HepG2 (cell line): Measurements from ENCODE around the gene IL15RA. TPM values are rescaled to one million over a fixed set of nuclear protein-coding genes. Genes with fewer than 3 reads are reported as not detected.

ENCODE experiments used
- ATAC-seq: fragments of 200-7000 bp; cut with Tn5 transposase; 3 replicates; pipeline ENCODE4 v1.9.1; 2020; ENCODE audit warnings: mild to moderate bottlenecking, moderate library complexity
- BruUV-seq: library from RNA; stranded (reverse); fragments of 400-500 nt; replicated peaks from 2 replicates; lab custom pipeline; 2021; lab: Mats Ljungman, UMichigan
- CTCF ChIA-PET: fragments of 300-600 bp; formaldehyde crosslinking; extraction: SDS; loops from one replicate; lab custom pipeline; 2021; ENCODE audit warnings: low total read pairs, inconsistent platforms, low intra/inter-chr PET ratio; lab: Yijun Ruan, JAX
- POLR2A ChIA-PET: fragments of 350-600 bp; sonication (Branson Sonifier 250); formaldehyde crosslinking; loops from one replicate; lab custom pipeline; 2020; ENCODE audit warnings: antibody characterized with exemption, inconsistent platforms; lab: Yijun Ruan, JAX
- DNase-seq: peaks from one replicate; pipeline ENCODE4 v3.0.0-alpha.2; 2015; ENCODE audit warnings: low spot score
- FAIRE-seq: peaks from 3 replicates; lab custom pipeline; 2011; peaks lifted over from hg19 to GRCh38; lab: Jason Lieb, UNC
- H2AFZ ChIP-seq: one replicate; pipeline ENCODE4 v1.6.1; 2011; ENCODE audit warnings: low read length, inconsistent platforms
- H3K27ac ChIP-seq: fragments of 300-600 bp; 3 replicates; pipeline ENCODE4 v1.8.0; 2011; ENCODE audit warnings: mixed run types, mild to moderate bottlenecking, mixed read lengths, low read length, inconsistent platforms; ENCODE audit not compliant: insufficient read depth; ENCODE audit errors: extremely low read length
- H3K27me3 ChIP-seq, 2 experiments: fragments of 200-600 bp in 1 of 2; 2 replicates in 1 of 2; 3 replicates in 1 of 2; pipeline versions ENCODE4 v1.6.0 to v1.8.0; 2011; ENCODE audit warnings: low read length in 2 of 2, mild to moderate bottlenecking in 2 of 2, moderate library complexity in 2 of 2, inconsistent platforms in 1 of 2; ENCODE audit not compliant: insufficient read depth in 2 of 2, control insufficient read depth in 1 of 2
- H3K36me3 ChIP-seq, 2 experiments: fragments of 200-600 bp in 1 of 2; replicated peaks in 1 of 2; 2 replicates in 1 of 2; 3 replicates in 1 of 2; pipeline versions ENCODE4 v1.5.1 to v1.8.0; 2011; ENCODE audit warnings: low read length in 2 of 2, inconsistent platforms in 1 of 2; ENCODE audit not compliant: insufficient read depth in 2 of 2, control insufficient read depth in 1 of 2
- H3K4me1 ChIP-seq: 2 replicates; pipeline ENCODE4 v1.5.1; 2012; ENCODE audit warnings: low read length, inconsistent platforms; ENCODE audit not compliant: insufficient read depth
- H3K4me2 ChIP-seq: 2 replicates; pipeline ENCODE4 v1.6.0; 2011; ENCODE audit warnings: low read depth, low read length, inconsistent platforms
- H3K4me3 ChIP-seq, 3 experiments: fragments of 200-600 bp in 1 of 3; sonication (generic), shearing (Covaris generic) in 1 of 3; replicated peaks in 1 of 3; 2 replicates each; pipeline ENCODE4 v1.5.1; 2011 to 2016; ENCODE audit warnings: low read length in 3 of 3, inconsistent platforms in 2 of 3, low read depth in 2 of 3, mild to moderate bottlenecking in 2 of 3, control low read depth in 1 of 3, mixed read lengths in 1 of 3; ENCODE audit not compliant: insufficient read depth in 1 of 3
- H3K79me2 ChIP-seq: one replicate; pipeline ENCODE4 v1.6.1; 2011; ENCODE audit warnings: low read length, inconsistent platforms; ENCODE audit not compliant: insufficient read depth
- H3K9ac ChIP-seq: 2 replicates; pipeline ENCODE4 v1.6.0; 2011; ENCODE audit warnings: mild to moderate bottlenecking, low read depth, low read length, inconsistent platforms; ENCODE audit not compliant: insufficient read depth
- H3K9me3 ChIP-seq: 2 replicates; pipeline ENCODE4 v1.5.1; 2012; ENCODE audit warnings: mild to moderate bottlenecking, low read length
- H4K20me1 ChIP-seq: 2 replicates; pipeline ENCODE4 v1.6.0; 2011; ENCODE audit warnings: inconsistent platforms, mild to moderate bottlenecking, low read length, moderate library complexity; ENCODE audit not compliant: insufficient read depth
- CBX1 ChIP-seq: IDR thresholded peaks from one replicate; pipeline ENCODE4 v1.6.1; 2016; ENCODE audit warnings: antibody characterized with exemption, low read depth
- FOXK1 ChIP-seq: sonication (generic); formaldehyde crosslinking; IDR thresholded peaks from 2 replicates; pipeline ENCODE4 v1.4.0; 2020; ENCODE audit warnings: low read depth, missing genetic modification reagents, borderline replicate concordance
- GTF2F1 ChIP-seq: fragments of 150-350 bp; IDR thresholded peaks from 2 replicates; pipeline ENCODE4 v1.6.1; 2014; ENCODE audit warnings: low read length
- HMGA1 ChIP-seq: sonication (generic); formaldehyde crosslinking; conservative IDR thresholded peaks from 2 replicates; pipeline ENCODE4 v1.4.0; 2020; ENCODE audit warnings: missing genetic modification reagents
- KDM5B ChIP-seq: sonication (generic); formaldehyde crosslinking; IDR thresholded peaks from 2 replicates; pipeline ENCODE4 v1.4.0; 2020; ENCODE audit warnings: missing genetic modification reagents, mild to moderate bottlenecking, borderline replicate concordance
- KMT2B ChIP-seq: IDR thresholded peaks from 2 replicates; pipeline ENCODE4 v1.6.1; 2016; ENCODE audit warnings: missing genetic modification reagents, missing compliant biosample characterization
- MBD4 ChIP-seq: IDR thresholded peaks from 2 replicates; pipeline ENCODE4 v1.6.1; 2012; ENCODE audit warnings: low read length, inconsistent platforms, borderline replicate concordance
- PHF20 ChIP-seq: sonication (generic); formaldehyde crosslinking; IDR thresholded peaks from 2 replicates; pipeline ENCODE4 v1.5.0; 2020; ENCODE audit warnings: mild to moderate bottlenecking, missing genetic modification reagents
- POGK ChIP-seq: sonication (generic); formaldehyde crosslinking; conservative IDR thresholded peaks from 2 replicates; pipeline ENCODE4 v1.8.0; 2022; ENCODE audit warnings: mild to moderate bottlenecking, moderate library complexity, missing genetic modification reagents
- REL ChIP-seq: sonication (generic); formaldehyde crosslinking; conservative IDR thresholded peaks from 2 replicates; pipeline ENCODE4 v1.8.0; 2022; ENCODE audit warnings: mild to moderate bottlenecking, missing genetic modification reagents, moderate library complexity
- SSRP1 ChIP-seq: IDR thresholded peaks from 2 replicates; pipeline ENCODE4 v1.6.1; 2016; ENCODE audit warnings: control low read depth
- STAT5B ChIP-seq: sonication (generic); formaldehyde crosslinking; IDR thresholded peaks from 2 replicates; pipeline ENCODE4 v1.4.0; 2020; ENCODE audit warnings: missing genetic modification reagents
- SYNCRIP ChIP-seq: fragments of 200-400 bp; formaldehyde crosslinking; IDR thresholded peaks from 2 replicates; pipeline ENCODE4 v1.6.1; 2018; ENCODE audit warnings: mild to moderate bottlenecking, low read depth, low read length; ENCODE audit not compliant: insufficient read depth
- TAF15 ChIP-seq: fragments of 200-400 bp; formaldehyde crosslinking; IDR thresholded peaks from one replicate; pipeline ENCODE4 v1.6.1; 2018; ENCODE audit warnings: mild to moderate bottlenecking, low read depth, low read length; ENCODE audit not compliant: poor library complexity, severe bottlenecking
- ZBTB20 ChIP-seq: sonication (generic); formaldehyde crosslinking; IDR thresholded peaks from 2 replicates; pipeline ENCODE4 v1.8.1; 2023; ENCODE audit warnings: missing genetic modification reagents, low read depth, mild to moderate bottlenecking, borderline replicate concordance
- ZNF12 ChIP-seq: sonication (generic); formaldehyde crosslinking; IDR thresholded peaks from 2 replicates; pipeline ENCODE4 v1.5.0; 2020; ENCODE audit warnings: missing genetic modification reagents
- ZNF780A ChIP-seq: sonication (generic); formaldehyde crosslinking; IDR thresholded peaks from 2 replicates; pipeline ENCODE4 v1.8.0; 2022; ENCODE audit warnings: mild to moderate bottlenecking, missing genetic modification reagents, moderate library complexity
- ZNF839 ChIP-seq: sonication (generic); formaldehyde crosslinking; IDR thresholded peaks from 2 replicates; pipeline ENCODE4 v1.4.0; 2020; ENCODE audit warnings: missing genetic modification reagents, mild to moderate bottlenecking, borderline replicate concordance
- WGBS: methylation state at CpG from one replicate; pipeline ENCODE4 v1.1.6; 2017; ENCODE audit warnings: low lambda C conversion rate; 5-methylcytosine and 5-hydroxymethylcytosine counted together
- in situ Hi-C: cut with HindIII; loops from 2 replicates; pipeline ENCODE4 v1.10.0; 2017; ENCODE audit warnings: low pct_unique_long_range_greater_than_20kb; ENCODE audit not compliant: extremely low pct_ligation_motif_present
- intact Hi-C: fragments of 100-400 bp; cut with micrococcal nuclease; formaldehyde crosslinking; loops from one replicate; pipeline ENCODE4 v1.10.0; 2022; ENCODE audit not compliant: unreplicated experiment
- polyA plus RNA-seq, 8 experiments: library from polyadenylated mRNA; depleted of rRNA in 3 of 8; stranded (reverse) in 7 of 8; unstranded in 1 of 8; fragments of >200 nt; fragmentation: Illumina TruSeq in 4 of 8; extraction: Trizol in 4 of 8; gene quantifications; 2 replicates each; pipeline versions ENCODE4 v1.2.1 to v1.2.3, GENCODE V29; 2011 to 2016; ENCODE audit warnings: low read depth in 4 of 8, missing spikeins in 1 of 8, mixed read lengths in 1 of 8; ENCODE audit not compliant: insufficient read depth in 1 of 8
- total RNA-seq, 5 experiments: library from RNA; depleted of rRNA; stranded (reverse); fragments of >200 nt; fragmentation: Illumina TruSeq; extraction: Trizol; gene quantifications; 2 replicates each; pipeline ENCODE4 v1.2.3, GENCODE V29; 2016; ENCODE audit warnings: low read depth in 1 of 5

Gene IL15RA
- total and polyA plus RNA-seq, 2 of the 13 experiments (the other 11 are each of a cell fraction or from before 2014, with no cell fraction given) = 0.53 to 0.77 TPM

GRCh38 chr10:5918763-5919162 lies 58.6 kb downstream of the IL15RA start (continued):
- TF ChIP-seq ZNF780A = no peak

- Histone ChIP-seq H3K27me3 (no peaks in the 10 kb centered on the region), H3K27ac (no peak overlapping the region), H2AFZ (no peak overlapping the region), H3K79me2 (no peaks in the 10 kb centered on the region), H3K9me3 (no peaks in the 10 kb centered on the region), H3K9ac (no peak overlapping the region), H3K4me2 (no peak overlapping the region), H3K4me3 (no peak overlapping the region), H3K4me1 (no peaks in the 10 kb centered on the region), H4K20me1 (no peaks in the 10 kb centered on the region), H3K36me3 (peaks cover 49 to 96% of the 10 kb centered on the region in 2 experiments)
- DNase-seq = no peak
- POLR2A ChIA-PET = no interaction called here
- ATAC-seq = no peak
- no peak for FAIRE-seq
- 98% methylated on average over 12 of the region's 13 CpGs for WGBS
- TF ChIP-seq SYNCRIP = no peak
- TF ChIP-seq MBD4 = no peak
- no peak for TF ChIP-seq FOXK1 (CRISPR knock-in tag)
- no peak for TF ChIP-seq STAT5B
- no peak for TF ChIP-seq ZBTB20
- no peak for TF ChIP-seq ZNF839 (CRISPR knock-in tag)
- TF ChIP-seq GTF2F1 = no peak
- no peak for TF ChIP-seq KMT2B
- no peak for TF ChIP-seq HMGA1
- TF ChIP-seq ZNF12 (CRISPR knock-in tag) = no peak
- TF ChIP-seq SSRP1 (CRISPR knock-in tag) = no peak
- TF ChIP-seq CBX1 = no peak
- no peak for TF ChIP-seq KDM5B (CRISPR knock-in tag)
- no peak for TF ChIP-seq REL
- no peak for TF ChIP-seq PHF20 (CRISPR knock-in tag)
- TF ChIP-seq TAF15 = no peak
- no peak for TF ChIP-seq POGK (CRISPR knock-in tag)
- intact Hi-C loops (no loop called here), in situ Hi-C loops (no loop called here)
- no TSS peak for BruUV-seq
- CTCF ChIA-PET = no interaction called here
These were observed 60.0 kb downstream of the IL15RA start for GRCh38 chr10:5917305-5917704.
